IPS DF 4.7 (cell line): Measurements from ENCODE around the gene FKBP5.
"Not testable (repeated sequence)": the region's sequence is repeated elsewhere in the genome, so short reads cannot be mapped to it uniquely, and the experiment has no call there.

Experiments
- DNase-seq: peaks from one replicate; pipeline ENCODE4 v3.0.0-alpha.2; 2013; ENCODE audit warnings: low spot score; ENCODE audit errors: extremely low read depth

Gene FKBP5

GRCh38 chr6:35724059-35724458 lies 35.3 kb upstream of the FKBP5 start:
- no peak for DNase-seq

- no peak for DNase-seq
Observed at GRCh38 chr6:35723587-35723986, 34.9 kb upstream of the FKBP5 start.

- no peak for DNase-seq
Observed at GRCh38 chr6:35722121-35722761, 33.5 kb upstream of the FKBP5 start.

DNA sequence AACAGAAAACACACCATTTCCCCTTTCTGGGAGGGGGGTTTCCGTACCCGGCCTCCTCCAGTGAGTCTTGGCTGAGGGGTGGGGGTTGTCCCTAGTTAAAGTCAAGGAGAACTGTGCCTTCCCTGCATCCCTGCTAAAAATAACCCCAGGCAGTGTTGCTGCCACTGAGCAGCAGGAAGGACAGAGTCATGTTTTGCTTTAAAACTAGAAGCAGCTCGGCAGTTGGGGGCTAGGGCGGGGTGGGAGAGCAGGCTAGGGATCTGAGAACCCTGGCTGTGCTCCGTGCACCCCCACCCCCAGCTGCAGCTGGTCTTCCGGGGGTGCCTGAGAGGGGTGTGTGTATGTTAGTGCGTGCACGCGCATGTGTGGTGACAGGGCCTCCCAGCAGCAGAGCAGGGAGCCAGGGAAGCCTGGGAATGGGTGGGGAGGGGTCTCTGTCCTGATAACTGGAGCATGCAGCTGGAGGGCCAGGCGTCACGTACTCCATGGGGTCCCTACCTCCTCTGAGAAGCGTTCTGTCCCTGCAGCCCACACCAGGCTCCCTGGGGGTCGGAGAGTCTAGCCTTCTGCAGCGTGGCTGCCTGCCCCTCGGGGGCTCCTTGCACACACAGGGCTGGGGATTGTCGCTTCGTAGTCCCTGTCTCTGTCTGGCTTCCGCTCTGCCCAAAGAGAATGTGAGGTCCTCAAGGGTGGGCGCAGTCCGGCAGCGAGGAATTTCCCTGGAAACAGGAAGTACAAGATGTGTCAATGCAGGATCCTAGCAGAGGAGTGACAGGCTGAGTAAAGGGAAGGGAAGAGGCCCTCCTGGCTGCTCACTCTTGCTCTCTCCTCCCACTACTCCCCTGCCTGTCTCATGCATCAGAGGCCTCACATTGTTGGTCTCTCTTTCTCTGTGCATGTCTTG lies 31.4 kb upstream of the FKBP5 start:
- no peak for DNase-seq

DNA sequence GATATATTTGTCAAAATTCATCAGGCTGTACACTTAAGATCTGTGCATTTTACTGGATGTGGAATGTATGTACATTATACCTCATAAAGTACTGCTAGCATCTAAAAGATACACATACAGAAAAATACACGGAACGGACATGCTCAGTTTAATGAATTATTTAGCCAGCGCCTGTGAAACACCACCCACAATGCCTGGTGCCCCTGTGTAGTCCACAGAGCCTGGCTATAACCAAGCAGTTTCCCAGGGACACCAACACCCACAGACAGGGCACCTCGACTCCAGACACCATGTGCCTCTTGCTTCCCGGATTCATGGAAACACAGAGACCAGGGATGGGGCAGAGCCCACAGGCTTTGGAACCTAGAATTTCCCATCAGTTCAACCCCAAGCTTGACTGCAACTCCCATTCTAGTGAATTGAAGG lies 30.7 kb upstream of the FKBP5 start:
- no peak for DNase-seq

- no peak for DNase-seq
Observed at GRCh38 chr6:35718911-35719381, 30.2 kb upstream of the FKBP5 start.

GRCh38 chr6:35718375-35718736 lies 29.6 kb upstream of the FKBP5 start:
- no peak for DNase-seq

- no peak for DNase-seq
Observed at GRCh38 chr6:35717449-35718374, 29.0 kb upstream of the FKBP5 start.

GRCh38 chr6:35716798-35717197 lies 28.1 kb upstream of the FKBP5 start:
- DNase-seq, result no peak

- DNase-seq, result no peak
Observed at GRCh38 chr6:35713006-35713767, 24.5 kb upstream of the FKBP5 start.

DNA sequence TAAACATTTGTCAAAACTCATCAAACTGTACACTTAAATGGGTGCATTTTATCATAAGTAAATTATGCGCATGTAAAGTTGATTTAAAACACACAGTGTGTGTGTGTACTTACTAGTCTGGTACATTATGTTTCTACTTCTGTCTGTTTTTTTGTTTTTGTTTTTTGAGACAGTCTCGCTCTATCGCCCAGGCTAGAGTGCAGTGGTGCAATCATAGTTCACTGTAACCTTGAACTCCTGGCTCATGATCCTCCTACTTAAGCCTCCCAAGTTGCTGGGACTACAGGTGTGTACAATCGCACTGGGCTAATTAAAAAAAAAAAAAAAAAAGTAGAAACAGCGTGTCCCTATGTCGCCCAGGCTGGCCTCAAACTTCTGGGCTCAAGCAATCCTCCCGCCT lies 23.0 kb upstream of the FKBP5 start:
- no peak for DNase-seq

DNA sequence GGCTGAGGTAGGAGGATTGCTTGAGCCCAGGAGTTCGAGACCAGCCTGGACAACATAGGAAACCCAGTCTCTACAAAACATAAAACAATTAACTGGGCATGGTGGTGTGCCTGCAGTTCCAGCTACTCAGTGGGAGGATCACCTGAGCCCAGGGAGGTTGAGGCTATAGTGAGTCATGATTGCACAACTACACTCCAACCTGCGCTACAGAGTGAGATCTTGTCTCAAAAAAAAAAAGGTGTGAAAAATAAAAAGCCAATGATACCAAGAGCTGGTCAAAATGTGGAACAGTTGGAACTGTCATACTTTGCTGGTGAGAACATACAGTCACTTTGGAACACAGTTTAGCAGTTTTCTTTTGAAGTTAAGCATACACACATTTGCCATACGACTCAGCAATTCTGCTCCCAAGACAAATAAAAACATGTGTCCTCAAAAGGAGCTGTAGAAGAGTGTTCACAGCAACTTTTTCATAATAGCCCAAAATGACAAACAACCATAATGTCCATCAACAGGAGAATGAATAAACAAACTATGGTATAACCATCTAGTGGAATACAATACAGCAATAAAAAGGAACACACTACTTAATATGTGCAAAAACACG lies 21.6 kb upstream of the FKBP5 start:
- no peak for DNase-seq

DNA sequence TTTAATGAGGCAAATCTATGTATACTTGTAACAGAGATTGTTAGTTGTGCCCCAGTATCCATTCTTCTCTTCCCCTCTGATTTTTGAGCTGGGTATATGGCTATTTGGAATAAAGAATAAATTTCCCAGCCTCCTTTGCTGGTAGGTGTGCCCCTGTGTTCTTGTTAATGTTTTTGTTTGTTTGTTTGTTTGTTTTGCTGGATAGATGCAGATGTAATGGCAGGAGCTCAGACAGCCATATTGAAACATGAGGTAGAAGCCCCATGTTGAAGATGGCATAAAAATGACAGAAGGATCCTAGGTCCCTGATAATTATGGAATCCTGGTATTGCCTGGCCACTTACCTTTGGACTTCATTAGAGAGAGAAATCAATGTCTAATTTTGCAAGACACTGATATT lies 19.9 kb upstream of the FKBP5 start:
- no peak for DNase-seq

DNA sequence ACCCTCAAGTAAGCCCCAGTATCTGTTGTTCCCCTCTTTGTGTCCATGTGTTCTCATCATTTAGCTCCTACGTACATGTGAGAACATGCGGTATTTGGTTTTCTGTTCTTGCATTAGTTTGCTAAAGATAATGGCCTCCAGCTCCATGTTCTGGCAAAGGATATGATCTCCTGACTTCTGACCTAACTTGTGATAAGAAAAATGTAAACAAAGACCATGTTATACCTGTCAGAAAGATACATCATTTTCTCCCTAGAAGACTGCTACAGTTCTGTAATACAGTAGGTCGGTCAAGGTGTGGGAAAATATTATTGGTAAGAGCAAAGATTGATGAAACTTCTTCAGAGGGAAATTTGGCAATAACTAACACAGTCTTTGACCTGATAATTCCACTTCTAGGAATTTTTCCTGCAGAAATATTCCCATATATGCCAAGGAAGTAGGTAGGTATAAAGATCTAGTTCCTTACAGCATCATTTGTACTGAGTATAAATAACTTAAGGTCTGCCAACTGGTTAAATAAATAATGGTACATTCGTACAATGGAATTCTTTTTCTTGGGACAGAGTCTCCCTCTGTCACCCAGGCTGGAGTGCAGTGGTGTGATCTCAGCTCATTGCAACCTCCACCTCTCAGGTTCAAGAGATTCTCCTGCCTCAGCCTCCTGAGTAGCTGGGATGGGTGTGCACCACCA lies 19.1 kb upstream of the FKBP5 start:
- no peak for DNase-seq

GRCh38 chr6:35706468-35706867 lies 17.8 kb upstream of the FKBP5 start:
- no peak for DNase-seq

DNA sequence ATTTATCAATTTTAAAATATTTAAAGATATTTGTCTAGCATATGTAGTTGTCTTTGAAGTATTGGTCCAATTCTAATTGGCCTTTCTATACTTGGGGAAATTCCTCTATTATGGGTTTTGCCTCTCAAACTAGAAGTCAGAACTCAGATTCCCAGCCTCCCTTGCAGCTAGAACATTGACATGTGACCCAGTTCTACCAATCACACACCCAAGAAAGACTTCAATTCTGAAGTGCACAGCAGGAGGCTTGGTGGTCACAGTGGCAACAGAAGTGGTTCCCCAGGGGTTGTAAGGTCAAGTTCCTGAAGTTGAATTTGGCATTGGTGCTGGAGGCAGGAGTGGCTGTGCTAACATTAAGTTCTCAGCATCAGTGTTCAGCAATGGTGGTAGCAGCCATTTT lies 14.8 kb upstream of the FKBP5 start:
- DNase-seq, result no peak

DNA sequence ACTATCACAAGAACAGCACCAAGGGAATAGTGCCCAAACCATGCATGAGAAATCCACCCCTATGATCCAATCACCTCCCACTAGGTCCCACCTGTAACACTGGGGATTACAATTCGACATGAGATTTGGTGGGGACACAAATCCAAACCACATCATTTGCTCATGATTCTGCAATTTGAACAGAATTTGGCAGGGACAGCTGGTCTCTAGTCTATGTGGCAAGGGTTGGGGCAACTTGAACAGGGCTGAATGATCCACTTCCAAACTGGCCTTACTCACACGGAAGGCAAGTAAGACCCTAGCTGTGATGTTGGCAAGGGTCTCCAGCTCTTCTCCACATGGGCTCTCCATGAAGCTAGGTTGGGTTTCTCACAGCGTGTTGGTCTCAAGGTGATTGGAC lies 10.1 kb upstream of the FKBP5 start:
- no peak for DNase-seq

DNA sequence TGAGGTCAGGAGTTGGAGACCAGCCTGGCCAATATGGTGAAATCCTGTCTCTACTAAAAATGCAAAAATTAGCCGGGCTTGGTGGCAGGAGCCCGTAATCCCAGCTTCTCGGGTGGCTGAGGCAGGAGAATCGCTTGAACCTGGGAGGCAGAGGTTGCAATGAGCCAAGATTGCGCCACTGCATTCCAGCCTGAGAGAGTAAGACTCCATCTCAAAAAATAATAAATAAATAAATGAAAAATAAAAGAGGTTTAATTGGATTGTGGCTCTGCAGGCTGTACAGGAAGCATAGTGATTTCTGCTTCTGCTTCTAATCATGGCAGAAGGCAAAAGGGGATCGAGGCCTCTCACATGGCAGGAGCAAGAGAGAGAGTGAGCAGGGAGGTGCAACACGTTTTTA lies 9.7 kb upstream of the FKBP5 start:
- not testable (repeated sequence) for DNase-seq

- no peak for DNase-seq
Observed at GRCh38 chr6:35694462-35694861, 5.7 kb upstream of the FKBP5 start.
